Activated naive CD8-positive, alpha-beta T cell treated with anti-CD3 and anti-CD28 coated beads, Interleukin-2, amount 50 U/mL, for 16 hours (primary cell): ENCODE data around the gene PDGFB.

Experiments used
- DNase-seq: peaks from one replicate; pipeline ENCODE4 v3.0.0-alpha.2; 2020; ENCODE audit warnings: low read depth, low spot score

PDGFB gene

DNA sequence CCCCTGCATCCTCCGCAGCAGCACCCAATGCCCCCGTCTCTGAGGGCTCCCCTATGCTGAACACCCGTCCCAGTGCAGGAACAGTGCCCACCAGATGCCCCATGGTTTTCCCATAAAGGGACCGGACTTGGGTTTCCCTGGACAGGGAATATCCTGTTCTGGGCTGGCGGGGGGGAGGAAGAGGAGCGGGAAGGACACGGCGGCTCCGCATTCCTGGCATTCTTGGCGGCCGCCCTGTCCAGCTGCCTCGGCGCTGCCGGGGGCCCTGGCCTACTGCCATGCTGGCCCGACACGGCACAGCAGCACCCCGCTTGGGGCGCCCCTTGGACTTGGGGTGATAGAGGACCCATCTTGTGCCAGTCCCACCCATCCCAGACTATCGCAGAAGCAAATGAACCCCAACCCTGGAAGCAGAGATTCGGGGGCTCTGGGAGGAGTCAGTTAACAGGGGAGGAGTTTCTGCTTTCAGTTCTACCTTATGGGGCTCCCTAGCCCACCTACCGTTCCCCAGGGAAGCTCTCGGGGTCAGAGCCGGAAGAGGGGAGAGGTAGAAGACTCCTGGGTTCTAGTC is 68.6 kb downstream of the PDGFB start:
- DNase-seq, result no peak

- DNase-seq, result no peak
These were observed 69.2 kb downstream of the PDGFB start for GRCh38 chr22:39175353-39176142.

DNA sequence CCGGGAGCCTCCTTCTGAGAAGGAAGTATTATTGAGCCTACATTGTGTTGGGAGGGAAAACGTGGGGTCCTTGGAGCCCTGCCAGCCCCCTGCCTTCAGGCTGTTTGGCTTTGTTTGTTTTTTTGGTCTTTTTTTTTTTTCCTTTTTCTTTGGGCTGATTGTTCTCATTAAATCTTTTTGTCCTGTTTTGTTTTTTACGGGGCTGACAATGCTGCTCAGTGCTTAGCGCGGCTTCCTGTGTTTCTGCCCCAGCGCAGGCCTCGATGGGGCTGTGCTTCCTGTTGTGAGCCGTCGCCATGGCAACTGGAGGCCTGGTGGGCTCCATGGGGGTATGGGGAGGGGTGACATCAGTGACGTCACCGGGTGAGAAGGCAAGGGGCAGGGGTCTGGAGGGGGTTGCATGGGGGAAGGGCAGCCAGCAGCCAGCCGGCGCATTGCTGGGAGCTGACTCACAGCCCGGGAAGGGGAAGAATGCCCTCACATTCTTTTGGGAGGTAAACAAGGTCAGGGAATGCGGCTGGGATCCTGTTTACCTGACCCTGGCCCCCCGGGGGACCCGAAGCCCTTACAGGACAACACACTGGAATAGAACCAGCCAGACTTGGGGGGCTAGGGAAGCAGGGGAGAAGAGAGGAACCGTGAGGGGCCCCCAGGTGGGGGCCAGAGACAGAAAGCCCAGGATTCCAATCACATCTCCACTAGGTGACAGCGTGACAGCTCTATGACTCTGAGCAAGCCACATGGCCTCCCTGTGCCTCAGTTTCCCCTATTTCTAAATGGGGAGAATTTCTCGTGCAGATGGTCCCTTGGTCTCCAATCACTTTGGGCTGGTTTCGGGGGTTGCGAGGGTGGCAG is 70.1 kb downstream of the PDGFB start:
- peak; percentile 20 for DNase-seq

DNA sequence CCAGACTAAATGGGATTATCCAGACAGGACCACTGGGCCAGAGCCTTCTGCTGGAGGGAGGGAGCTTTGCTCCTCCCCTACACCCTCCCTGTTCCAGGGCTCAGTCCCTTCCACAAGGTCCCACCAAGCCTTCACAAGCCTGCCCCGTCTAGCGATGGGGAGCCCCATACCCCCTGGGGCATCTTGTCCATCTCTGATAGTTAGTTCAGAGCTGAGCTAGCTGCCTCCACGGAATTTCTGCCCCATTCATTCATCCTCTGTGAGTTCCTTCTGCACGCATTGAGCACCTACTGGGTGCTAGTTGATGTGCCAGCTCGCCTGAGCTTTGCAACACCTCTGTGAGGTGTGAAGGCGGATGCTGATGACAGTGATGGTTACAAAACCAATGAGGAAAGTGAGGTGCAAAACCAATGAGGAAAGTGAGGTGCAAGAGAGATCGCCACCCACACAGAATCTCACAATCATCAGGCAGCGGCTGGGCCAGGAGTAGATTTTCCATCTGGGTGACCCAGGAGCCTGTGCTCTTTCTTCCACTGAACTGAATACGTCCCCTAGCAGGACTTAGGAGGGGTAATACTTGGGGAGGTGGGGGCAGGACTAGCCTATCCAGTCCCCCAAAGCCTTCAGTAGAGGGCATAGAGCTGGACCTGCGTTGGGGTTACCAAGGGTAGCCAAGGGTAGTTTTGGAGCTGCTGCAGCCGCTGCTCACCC is 70.8 kb downstream of the PDGFB start:
- no peak for DNase-seq
